Muscle of back (tissue), 13 donors: ENCODE data around the gene OTOS. TPM values are rescaled to one million over a fixed set of nuclear protein-coding genes. Genes with fewer than 3 reads are reported as not detected.
A peak's percentile ranks its signal among the peaks of the same experiment; 100 is the strongest.

Experiments used
- DNase-seq, 3 donors: peaks; one replicate each; pipeline versions ENCODE4 v3.0.0 to v3.0.0-alpha.2; 2013
- long read RNA-seq, 9 donors: transcript quantifications; one replicate each; lab custom pipeline, GENCODE V29; 2026
- polyA plus RNA-seq, 10 donors: library from polyadenylated mRNA; unstranded; fragments of 120-200 nt; gene quantifications; one replicate each; pipeline ENCODE4 v1.2.1, GENCODE V29; 2013; ENCODE audit not compliant: insufficient read length in 10 of 10

The OTOS gene
- not detected for polyA plus RNA-seq
- long read RNA-seq, donor 1: 0 reads
- long read RNA-seq, donor 2: 0 reads
- long read RNA-seq, donor 3: 0 reads
- long read RNA-seq, donor 4: 0 reads
- long read RNA-seq, donor 5: 0 reads
- long read RNA-seq, donor 6: 0 reads
- long read RNA-seq, donor 7: 0 reads
- long read RNA-seq, donor 8: 0 reads
- long read RNA-seq, donor 9: 0 reads

DNA sequence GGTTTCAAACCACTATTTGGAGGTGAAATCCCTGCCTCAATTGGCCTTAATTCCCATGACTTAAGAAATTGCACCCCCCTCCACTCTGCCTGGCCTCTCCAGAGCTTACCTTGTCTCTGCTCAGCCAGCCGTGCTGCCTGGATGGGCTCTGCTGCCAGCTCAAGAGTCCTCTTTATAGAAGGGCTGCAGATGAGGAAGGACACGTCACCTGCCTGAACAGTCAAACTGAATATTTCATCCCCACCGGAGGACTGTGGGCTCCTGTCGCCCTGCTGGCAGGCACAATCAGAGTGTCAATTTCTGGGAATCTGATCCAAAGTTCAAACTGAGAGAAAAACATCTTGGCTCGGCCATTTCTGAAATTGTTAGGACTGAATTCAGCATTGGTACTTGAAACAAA, at the start of gene OTOS:
OTOS (minus strand) TSS at position 148 of the 400 bp plus-strand sequence. CDS start 332 bp downstream, outside the sequence.
- DNase-seq: no peak

DNA sequence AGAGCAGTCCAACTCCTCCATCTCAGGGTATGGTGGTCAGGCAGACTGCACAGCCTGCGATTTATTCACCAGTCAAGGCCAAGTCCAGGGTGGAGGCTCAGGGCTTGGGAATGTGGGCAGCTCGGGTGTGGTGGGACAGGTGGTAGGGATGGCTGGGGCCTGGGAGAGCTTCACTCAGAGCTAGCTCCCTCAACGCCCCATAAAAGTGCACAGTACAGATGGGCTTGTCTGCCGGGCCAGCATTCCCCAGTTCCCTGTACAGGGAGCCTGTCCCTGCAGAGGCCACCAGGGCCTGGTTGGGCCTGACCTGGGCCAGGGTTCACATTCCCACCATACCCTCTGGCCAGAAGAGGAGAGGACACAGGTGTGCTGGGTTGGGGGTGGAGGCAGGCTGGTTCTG, 49.2 kb upstream of the OTOS start:
- DNase-seq: peak in 1 of 3 donors; percentile 16

DNA sequence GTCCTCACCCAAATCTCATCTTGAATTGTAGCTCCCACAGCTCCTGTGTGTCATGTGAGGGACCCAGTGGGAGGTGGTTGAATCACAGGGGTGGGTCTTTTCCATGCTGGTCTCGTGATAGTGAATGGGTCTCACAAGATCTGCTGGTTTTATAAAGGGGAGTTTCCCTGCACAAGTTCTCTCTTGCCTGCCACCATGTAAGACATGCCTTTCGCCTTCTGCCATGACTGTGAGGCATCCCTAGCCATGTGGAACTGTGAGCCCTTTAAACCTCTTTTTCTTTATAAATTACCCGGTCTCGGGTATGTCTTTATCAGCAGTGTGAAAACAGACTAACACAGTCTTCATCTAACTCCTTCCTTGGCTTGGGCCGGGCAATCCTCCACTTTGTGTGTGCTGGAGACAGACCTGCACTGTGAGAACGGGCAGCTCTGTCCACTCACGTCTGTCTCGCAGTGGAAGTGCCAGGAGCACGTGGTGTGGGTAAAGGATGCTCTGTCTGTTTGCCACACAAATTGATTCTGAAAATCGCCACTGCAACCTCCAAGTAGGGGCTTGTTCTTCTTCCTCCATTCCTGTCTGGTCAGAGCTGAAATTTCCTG, 47.6 kb upstream of the OTOS start:
- DNase-seq: no peak

DNA sequence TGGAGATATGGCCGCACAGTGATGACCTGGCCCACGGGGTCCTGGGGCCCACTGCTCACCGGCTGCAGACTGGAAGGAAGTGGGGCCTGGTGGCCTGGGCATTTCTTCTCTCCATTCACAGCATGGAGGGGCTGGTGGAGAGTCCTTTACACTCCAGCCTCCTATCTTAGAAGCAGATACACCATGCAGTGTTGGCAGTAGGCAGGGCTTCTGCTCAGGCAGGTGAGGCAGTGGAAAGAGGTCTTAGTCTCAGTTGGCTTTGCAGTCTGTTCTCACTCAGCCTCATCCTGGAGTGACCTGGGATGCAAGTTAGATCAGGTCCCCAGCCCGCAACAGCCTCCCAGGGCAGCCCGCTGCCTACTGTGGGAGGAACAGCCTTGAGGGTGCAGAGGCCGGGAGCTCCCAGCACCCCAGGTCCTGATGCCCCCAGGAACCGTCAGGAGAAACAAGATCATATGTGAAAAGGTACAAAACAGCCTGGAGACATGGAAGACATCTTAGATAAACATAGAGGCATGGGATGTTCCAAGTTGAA, 45.8 kb upstream of the OTOS start:
- DNase-seq: no peak

DNA sequence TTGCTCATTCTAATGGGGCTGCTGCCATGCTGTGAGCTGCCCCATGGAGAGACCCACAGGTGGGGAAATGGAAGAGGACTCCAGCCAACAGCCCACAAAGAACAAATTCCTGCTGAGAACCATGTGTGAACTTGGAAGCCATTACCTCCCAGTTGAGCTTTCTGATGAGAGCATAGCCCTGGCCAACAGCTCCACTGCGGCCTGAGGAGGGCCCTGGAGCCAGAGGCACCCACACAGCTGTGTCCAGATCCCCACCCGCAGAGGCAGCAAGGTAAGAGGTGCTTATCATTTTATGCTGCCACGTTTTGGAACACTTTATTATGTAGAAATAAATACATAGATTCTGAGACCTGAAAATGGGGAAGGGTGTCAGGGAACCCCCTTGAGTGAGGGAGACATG, 44.2 kb upstream of the OTOS start:
- DNase-seq: no peak

DNA sequence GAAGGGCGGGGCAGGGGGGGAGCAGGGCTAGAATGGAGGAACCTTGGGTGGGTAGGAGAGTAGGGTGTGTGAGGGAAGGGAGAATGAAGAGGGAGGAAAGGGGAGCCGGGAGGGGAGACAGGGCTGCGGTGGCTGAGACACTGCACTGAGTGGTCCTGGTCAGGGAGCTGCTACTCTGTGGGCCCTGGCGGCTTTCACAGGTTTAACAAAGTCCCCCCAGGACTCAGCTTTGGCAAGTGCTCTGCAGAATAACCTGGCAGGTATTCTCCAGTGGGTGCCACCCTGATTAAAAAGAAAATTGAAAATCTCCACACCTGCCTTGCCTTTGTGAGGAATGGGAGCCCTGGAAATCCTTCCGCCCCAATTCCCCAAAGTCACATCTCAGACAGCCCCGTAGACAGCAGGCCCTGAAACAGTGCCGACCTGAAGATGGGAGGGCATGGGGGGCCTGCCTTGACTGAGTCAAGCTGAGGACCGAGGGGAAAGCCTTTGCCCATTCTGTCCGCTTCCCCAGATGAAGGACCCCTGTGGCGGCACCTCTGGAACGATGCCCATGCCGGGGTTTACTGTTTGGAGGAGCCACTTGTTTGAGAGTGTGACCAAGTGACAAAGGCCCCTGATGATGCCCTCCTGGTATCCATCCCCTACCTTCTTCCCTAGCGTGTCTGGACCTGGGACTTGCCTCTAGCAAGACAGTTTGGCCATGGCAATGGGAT, 43.6 kb upstream of the OTOS start:
- no peak for DNase-seq

DNA sequence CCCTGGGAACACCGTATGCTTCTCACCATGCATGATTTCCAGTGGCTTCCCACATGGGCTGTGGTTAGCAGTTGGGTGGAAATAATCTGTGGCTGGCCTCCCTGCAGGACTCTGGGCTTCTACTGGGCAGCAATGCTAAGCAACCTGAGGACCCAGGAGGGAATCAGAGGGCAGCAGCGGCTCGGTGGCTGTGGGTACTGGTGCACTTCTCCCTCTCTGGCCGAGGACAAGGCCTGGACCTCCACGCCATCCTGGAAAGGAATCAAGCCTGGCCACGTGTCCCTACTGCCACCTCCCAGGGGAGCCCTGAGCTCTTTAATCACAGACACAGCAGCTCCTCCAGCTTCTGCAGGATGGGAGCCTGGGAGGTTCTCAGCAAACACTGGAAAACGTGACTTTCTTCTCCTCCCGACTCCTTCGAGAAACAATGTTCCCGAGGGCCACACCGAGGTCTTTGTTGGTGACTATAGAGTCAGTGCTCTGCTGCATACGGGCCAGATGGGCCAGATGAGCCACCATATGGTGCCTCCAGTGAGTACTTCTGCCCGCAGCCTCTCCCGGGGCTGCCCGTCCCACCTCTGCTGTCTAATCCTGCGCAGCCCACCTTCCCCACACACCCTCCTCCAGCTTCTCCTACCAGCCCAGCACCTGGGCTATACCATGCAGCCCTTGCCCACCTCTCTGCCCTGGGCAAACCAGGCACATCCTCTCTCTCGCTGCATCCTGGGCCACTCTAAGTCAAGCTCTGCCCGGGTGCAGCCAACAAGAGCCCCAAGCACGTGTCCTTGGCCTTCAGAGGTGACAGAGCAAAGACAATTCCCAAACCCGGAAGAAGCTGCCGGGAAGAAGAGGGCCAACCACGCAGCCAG, 42.8 kb upstream of the OTOS start:
- DNase-seq: no peak

DNA sequence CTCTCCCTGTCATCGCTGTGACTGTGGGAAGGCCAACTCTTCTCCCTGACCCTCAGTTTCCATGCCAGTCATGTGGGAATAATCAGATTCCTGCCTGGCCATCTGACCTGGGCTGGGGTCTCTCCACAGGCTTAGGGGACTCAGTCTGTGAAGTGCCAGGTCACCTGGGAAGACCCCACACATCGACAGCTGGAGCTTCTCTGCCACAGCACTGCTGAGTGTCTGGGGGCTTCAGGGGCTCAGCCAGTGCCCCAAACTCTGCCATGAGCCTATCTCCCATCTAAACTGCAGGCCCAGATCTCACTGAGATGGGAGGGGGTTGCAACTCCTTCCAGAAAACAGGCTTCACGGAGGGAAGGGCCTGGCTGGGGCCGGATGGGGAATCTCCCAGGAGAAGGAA, 42.0 kb upstream of the OTOS start:
- no peak for DNase-seq

DNA sequence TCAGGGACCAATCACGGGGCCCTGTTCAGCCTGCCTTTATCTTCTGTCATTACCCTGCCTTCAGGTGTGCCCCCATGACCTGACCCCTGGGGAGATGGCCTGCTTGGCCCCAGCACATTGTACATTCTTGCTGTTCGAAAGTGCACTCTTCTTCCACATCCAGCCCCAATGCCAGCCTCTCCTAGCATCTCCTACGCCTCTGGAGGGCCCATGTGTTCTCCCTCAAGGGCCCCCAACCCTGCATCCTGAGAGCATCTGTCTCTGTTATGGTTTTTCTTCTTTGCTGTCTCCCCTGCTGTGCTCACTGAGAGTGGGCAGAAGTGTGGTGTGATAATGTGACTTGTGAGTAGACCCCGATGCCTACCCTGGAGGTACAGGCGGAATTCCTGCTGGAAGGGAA, 41.5 kb upstream of the OTOS start:
- DNase-seq: no peak

DNA sequence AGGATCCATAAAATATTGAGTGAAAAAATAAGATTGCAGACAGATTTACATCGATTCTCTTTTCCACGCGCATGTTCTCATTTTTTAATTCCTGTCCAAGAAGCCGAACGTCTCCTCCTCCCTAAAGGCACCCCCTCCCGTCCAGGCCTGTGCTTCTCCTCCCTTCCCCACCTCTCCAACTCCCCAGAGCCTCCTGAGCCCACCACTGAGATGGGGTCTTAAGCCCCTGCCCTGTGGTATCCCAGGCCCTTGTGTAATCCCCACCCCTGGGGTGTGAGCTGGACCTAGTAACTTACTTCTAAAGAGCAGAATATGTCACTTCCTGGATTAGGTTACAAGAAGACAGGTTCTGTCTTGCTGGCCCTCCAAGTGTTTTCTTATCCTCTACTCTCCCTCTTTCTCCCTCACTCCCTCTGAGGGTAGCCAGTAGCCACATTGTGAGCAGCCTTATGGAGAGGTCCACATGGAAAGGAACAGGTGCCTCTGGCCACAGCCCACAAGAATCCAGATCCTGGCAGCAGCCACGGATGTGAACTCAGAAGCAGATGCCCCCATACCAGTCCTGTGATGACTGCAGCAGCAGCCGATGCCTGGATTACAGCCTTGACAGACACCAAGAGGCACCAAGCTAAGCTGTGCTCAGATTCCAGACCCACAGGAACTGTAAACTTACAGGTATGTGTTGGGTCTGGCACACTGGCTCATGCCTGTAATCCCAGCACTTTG, 39.6 kb upstream of the OTOS start:
- peak in 1 of 3 donors; percentile 5 for DNase-seq

DNA sequence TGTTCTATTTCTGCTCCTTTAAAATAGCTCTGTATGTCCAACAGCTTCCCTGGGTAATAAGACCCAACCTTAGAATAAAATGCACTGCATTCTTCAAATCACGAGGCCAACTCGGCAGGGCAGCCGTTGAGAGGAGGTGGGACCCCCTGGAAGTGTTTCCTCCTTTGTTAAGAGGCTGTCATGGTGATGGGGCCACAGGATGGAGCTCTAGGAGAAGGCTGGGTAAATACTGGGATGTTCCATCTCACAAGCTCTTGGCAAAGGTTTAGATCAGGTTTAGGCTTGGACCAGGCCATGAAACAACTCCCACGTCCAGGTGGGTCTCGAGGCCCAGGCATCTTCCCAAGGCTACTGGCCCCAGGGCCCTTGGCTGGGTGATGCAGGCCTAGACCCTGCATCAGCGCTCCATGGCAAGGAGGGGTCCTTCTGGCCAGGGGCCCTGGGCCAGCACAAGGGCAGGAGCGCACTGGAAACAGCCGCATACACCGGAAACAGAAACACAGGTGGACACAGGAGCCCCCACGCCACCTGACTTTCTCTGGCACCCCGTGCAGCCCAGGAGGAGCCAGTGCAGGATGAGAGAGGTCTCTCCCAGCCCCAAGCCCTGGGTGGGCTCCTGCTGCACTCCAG, 38.8 kb upstream of the OTOS start:
- DNase-seq: no peak

DNA sequence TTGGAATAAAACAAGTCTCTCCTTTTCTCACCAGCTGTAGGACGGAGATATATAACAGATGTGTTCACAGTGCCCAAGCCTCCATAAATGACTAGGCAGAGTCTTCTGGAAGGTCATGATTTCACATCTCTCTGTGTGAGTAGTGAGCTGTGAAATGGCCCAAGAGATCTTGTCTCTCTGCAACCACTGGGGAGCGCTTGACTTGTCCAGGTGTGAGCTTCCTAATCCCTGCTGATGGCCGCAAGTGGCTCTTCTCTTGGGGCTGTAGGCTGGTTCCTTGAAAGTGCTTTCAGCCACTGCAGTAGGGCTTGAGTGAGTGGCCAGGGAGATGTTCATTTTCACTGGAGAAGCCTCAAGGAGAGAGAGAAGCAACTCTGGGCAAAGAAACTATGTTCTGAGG, 38.1 kb upstream of the OTOS start:
- DNase-seq: no peak

DNA sequence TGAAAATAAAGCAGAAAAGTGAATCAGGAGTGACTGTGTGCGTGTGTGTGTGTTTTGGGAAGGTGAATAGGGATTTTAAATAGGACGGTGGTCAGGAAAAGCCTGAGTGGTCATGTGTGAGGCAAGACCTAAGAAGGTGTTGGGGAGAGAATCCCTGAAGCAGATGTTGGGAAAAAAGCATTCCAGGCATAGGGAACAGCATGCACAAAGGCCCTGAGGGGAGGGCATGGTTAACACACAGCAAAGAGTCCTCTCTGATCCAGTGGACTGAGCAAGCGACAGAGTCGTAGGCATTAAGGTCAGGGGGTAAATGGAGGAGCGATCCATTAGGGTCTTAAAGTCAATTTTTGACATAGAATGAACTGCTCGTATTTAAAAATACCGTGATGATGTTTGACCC, 34.0 kb upstream of the OTOS start:
- no peak for DNase-seq

DNA sequence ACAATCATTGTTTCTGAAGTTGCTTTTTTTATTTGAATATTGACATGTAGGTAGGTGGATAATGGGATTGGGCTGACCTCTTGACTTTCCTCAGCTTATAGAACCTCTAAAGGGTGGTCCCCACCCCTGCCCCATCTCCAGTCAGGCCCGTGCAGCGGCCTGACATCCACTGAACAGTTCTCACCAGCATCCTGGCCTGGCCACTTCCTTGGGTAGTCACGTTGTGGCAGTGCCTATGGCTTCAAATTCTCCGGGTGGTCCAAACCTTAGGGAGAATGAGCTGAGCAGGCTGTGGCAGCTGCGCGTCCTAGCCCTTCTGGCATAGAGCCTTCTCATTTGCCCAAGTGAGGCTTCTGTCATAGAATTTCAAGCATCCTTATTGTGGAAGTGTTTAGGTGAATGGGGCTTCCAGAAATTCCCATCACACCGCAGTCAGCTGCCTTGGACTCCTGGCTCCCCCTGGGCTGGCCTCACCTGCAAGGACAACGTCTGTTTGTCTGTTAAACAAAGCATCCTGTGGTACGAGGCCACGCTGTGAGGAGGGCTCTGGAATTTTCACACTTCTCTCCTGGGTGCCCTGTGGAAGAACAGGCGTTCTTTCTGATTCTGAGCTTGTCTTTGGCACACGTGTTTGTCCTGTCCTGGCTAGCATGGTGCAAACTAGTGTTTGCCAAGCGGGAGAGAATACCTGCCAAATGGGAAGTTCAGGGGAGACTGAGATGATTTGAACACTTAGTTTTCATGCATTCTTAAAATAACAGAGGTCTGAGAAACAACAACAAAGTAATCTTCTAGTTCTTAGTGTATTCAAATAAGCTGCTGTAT, 31.8 kb upstream of the OTOS start:
- no peak for DNase-seq

DNA sequence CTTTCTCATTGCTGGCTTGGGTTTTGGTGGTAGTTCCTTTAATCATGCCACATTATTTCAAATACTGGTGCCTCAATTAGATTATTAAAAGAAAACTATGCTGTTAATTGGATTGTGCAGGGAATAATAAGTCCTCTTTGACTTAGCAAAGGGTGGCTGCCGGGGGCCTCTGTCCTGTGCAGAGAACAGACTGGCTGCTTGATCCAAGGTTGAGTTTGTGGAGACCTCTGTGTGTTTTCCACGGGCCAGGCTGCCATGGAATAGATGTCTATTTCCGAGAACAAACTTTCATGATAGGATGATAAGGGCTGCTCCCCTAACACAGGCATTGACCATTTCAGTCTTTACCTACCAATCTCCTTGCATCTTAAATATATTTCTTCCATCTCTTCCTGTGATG, 30.4 kb upstream of the OTOS start:
- no peak for DNase-seq

DNA sequence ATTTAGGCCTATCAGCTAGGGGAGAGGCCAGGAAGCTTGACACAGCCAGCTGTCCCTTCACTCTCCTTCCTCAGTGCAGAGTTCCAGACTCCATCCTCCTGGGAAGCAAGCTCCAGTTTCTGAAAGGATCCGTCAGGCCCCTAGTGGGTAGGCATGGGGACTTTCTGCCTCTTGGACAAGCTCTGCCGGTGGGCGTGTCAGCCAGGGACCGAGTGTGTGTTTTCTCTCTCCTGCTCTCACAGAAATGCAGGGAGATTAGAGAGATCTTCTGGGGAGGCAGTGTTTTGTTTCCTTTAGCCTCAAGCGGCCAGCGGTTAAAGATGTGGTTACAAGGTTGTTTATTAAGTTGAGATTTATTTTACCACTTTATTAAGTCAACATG, 29.9 kb upstream of the OTOS start:
- no peak for DNase-seq

DNA sequence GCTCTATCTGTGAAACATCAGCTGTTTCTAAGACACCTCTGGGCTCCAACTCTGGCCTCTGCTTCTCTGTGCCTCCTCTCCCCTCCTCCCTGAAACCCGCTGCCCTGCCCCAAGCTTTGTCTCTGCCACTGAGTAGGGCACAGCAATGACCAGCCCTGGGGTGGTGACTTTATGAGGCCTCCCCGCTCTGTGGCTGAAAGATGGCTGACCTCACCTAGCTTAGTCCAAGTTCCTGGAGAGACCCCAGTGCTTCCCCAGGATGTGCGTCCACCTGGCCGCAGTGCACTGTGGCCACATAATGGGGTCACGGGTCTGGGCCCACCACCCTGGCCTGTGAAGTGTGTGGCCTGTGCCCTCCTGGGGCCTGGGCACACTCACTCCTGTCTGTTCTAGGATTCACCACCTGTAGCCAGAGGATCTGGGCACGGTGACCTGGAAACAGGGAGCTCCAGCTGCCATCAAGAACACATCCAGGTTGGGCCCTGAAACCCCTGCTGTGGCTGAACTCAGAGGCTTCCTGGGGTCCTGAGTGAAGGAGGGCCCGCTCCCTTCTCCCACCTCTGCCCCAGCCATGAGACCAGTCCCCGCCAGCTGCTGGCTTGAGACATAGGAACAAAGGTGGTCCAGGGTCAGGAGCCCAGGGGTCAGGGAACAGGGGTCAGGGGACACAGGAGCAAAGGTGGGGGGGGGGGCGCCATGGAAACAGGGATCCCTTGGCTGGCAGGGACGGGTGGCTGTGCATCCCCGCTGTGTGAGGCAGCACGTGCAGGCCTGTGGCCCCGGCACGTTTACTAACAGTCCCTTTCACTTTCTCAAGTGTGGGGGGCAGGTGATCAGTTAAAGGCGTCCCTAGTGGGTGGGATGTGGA, 29.3 kb upstream of the OTOS start:
- no peak for DNase-seq

DNA sequence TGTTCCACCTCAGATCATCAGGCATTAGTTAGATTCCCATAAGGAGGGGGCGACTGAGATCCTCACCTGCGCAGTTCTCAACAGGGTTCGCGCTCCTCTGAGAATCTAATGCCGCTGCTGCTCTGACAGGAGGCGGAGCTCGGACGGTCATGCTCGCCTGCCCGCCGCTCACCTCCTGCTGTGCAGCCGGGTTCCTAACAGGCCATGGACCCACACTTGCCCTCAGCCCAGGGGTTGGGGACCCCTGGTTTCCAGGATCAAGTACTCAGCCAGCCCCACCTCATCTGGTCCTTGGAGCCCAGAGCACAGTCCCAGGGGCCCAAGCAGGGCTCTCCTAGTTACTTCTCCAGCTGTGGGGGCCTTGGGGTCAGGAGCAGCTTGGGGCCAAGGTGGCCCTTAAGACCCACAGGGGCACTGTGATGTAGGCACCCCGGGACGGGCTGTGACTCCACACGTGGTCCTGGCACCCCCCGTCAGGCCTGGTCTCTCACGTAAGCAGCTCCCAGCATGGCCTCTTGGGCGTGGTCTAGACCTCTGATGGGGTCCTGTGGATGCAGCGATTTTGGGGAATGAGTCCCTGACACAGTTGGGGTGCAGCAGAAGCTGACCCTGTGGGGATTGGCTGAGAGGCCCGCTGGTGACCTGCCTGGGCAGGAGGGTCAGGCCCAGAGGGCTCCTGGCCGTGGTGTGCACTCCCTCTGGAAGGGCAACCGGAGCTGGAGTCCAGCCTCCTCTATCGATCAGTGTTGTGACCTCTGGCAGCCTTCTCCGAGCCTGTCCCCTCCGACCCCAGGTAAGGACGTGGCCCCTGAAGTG, 28.3 kb upstream of the OTOS start:
- DNase-seq: no peak
